Measurements from ENCODE around the gene MYF5. TPM values are rescaled to one million over a fixed set of nuclear protein-coding genes. Genes with fewer than 3 reads are reported as not detected.

The MYF5 gene
- total and polyA plus RNA-seq, 10 of the 15 experiments (the other 5 are each of a cell fraction or from before 2014, with no cell fraction given): not detected

- Histone ChIP-seq H3K27me3 (replicated peaks in 1 of 2; ENCODE audit: control insufficient read depth in 2 of 2, insufficient read depth in 2 of 2, low read length in 1 of 2) (peaks cover 11 to 25% of the 10 kb centered on the region in 2 experiments), H3K4me3 (no peak overlapping the region), H3K9ac (ENCODE audit: control insufficient read depth, insufficient read depth, low read length) (no peak overlapping the region), H3K36me3 (ENCODE audit: control insufficient read depth in 2 of 2, insufficient read depth in 2 of 2, low read length in 1 of 2) (no peaks in the 10 kb centered on the region), H3K4me1 (ENCODE audit: control insufficient read depth, insufficient read depth, low read length) (no peaks in the 10 kb centered on the region), H2AFZ (ENCODE audit: control insufficient read depth, low read depth, low read length) (no peak overlapping the region), H3K9me3 (replicated peaks; ENCODE audit: control insufficient read depth, insufficient read depth, low read length) (no peaks in the 10 kb centered on the region), H4K20me1 (ENCODE audit: control insufficient read depth, insufficient read depth) (no peaks in the 10 kb centered on the region), H3K79me2 (ENCODE audit: control insufficient read depth, insufficient read depth, low read length) (no peaks in the 10 kb centered on the region), H3K4me2 (ENCODE audit: control insufficient read depth, insufficient read depth) (no peak overlapping the region), H3K27ac (ENCODE audit: control insufficient read depth, insufficient read depth) (no peak overlapping the region)
- ChIA-PET POLR2A (no interaction called here), RAD21 (ENCODE audit: unreplicated experiment) (no interaction called here), SMC1A (ENCODE audit: uncharacterized antibody, unreplicated experiment) (interaction anchor here (1.0 to 1.4 kb wide), 2 partner anchors 8 to 14 kb away, joined by 3 to 4 read pairs; no protein-coding TSS in a partner anchor), CTCF (interaction anchor here (1.0 to 2.3 kb wide), 4 partner anchors 9 to 239 kb away, joined by 3 to 10 read pairs (median 6); no protein-coding TSS in a partner anchor)
- no TSS peak for BruUV-seq (replicated peaks)
- no peak for FAIRE-seq
- no peak for DNase-seq (ENCODE audit: low read depth, low spot score)
- ATAC-seq: no peak
- TF ChIP-seq, protein P1, sequence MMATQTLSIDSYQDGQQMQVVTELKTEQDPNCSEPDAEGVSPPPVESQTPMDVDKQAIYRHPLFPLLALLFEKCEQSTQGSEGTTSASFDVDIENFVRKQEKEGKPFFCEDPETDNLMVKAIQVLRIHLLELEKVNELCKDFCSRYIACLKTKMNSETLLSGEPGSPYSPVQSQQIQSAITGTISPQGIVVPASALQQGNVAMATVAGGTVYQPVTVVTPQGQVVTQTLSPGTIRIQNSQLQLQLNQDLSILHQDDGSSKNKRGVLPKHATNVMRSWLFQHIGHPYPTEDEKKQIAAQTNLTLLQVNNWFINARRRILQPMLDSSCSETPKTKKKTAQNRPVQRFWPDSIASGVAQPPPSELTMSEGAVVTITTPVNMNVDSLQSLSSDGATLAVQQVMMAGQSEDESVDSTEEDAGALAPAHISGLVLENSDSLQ (IDR thresholded peaks at IDR 0.05): no peak
- TF ChIP-seq, protein P2, sequence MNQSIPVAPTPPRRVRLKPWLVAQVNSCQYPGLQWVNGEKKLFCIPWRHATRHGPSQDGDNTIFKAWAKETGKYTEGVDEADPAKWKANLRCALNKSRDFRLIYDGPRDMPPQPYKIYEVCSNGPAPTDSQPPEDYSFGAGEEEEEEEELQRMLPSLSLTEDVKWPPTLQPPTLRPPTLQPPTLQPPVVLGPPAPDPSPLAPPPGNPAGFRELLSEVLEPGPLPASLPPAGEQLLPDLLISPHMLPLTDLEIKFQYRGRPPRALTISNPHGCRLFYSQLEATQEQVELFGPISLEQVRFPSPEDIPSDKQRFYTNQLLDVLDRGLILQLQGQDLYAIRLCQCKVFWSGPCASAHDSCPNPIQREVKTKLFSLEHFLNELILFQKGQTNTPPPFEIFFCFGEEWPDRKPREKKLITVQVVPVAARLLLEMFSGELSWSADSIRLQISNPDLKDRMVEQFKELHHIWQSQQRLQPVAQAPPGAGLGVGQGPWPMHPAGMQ (IDR thresholded peaks at IDR 0.05; ENCODE audit: borderline replicate concordance): no peak
- TF ChIP-seq SIN3A (IDR thresholded peaks at IDR 0.05; ENCODE audit: low read depth, low read length) (no peak), BCL3 (IDR thresholded peaks at IDR 0.05; ENCODE audit: borderline replicate concordance, insufficient read depth, low read depth, low read length, poor library complexity, severe bottlenecking) (no peak), CBFB (IDR thresholded peaks at IDR 0.05; ENCODE audit: low read depth) (no peak), CUX1 (IDR thresholded peaks at IDR 0.05; ENCODE audit: insufficient replicate concordance, low read depth, low read length) (no peak), SUZ12 (IDR thresholded peaks at IDR 0.05; ENCODE audit: unreplicated experiment) (no peak)
- WGBS (ENCODE audit: insufficient coverage, insufficient replicate concordance, low lambda C conversion rate, missing lambda C conversion rate): 0% methylated on average over 1 of the region's 1 CpG
- intact Hi-C loops (cut with micrococcal nuclease; ENCODE audit: unreplicated experiment) (loop anchor here (5.0 kb wide), 1 partner anchor 240 kb away; no protein-coding TSS in a partner anchor), in situ Hi-C loops (cut with MboI) (no loop called here)
Observed at GRCh38 chr12:80711866-80712265, 4.8 kb upstream of the MYF5 start.

All from GM12878 (cell line).